HuH-7 (cell line): ENCODE data around the gene RPS6KA2.

Source experiments
- DNase-seq: peaks from one replicate; pipeline ENCODE4 v3.0.0; 2011; ENCODE audit warnings: low spot score

The RPS6KA2 gene

GRCh38 chr6:166615059-166615770 lies 11.8 kb downstream of the RPS6KA2 start:
- no peak for DNase-seq

GRCh38 chr6:166614589-166614988 lies 12.5 kb downstream of the RPS6KA2 start:
- no peak for DNase-seq

GRCh38 chr6:166614171-166614583 lies 12.9 kb downstream of the RPS6KA2 start:
- no peak for DNase-seq

GRCh38 chr6:166613027-166613426 lies 14.0 kb downstream of the RPS6KA2 start:
- DNase-seq, result no peak

- no peak for DNase-seq
Measured at GRCh38 chr6:166612471-166612881, 14.6 kb downstream of the RPS6KA2 start.

GRCh38 chr6:166611631-166612030 lies 15.4 kb downstream of the RPS6KA2 start:
- DNase-seq, result no peak

GRCh38 chr6:166610069-166610468 lies 17.0 kb downstream of the RPS6KA2 start:
- no peak for DNase-seq

GRCh38 chr6:166608774-166609173 lies 18.3 kb downstream of the RPS6KA2 start:
- no peak for DNase-seq

GRCh38 chr6:166605752-166606151 lies 21.3 kb downstream of the RPS6KA2 start:
- DNase-seq, result no peak

GRCh38 chr6:166604911-166605310 lies 22.1 kb downstream of the RPS6KA2 start:
- no peak for DNase-seq

- DNase-seq, result no peak
Measured at GRCh38 chr6:166604328-166604727, 22.7 kb downstream of the RPS6KA2 start.

GRCh38 chr6:166603043-166603690 lies 23.9 kb downstream of the RPS6KA2 start:
- DNase-seq, result no peak

- no peak for DNase-seq
Measured at GRCh38 chr6:166601956-166602355, 25.1 kb downstream of the RPS6KA2 start.

GRCh38 chr6:166600931-166601330 lies 26.1 kb downstream of the RPS6KA2 start:
- no peak for DNase-seq

- no peak for DNase-seq
Measured at GRCh38 chr6:166599205-166599604, 27.8 kb downstream of the RPS6KA2 start.

GRCh38 chr6:166598441-166599138 lies 28.5 kb downstream of the RPS6KA2 start:
- no peak for DNase-seq

GRCh38 chr6:166597711-166598440 lies 29.2 kb downstream of the RPS6KA2 start:
- DNase-seq, result no peak

GRCh38 chr6:166596776-166597507 lies 30.1 kb downstream of the RPS6KA2 start:
- DNase-seq, result no peak

- DNase-seq, result no peak
Measured at GRCh38 chr6:166595949-166596348, 31.1 kb downstream of the RPS6KA2 start.

- DNase-seq, result no peak
Measured at GRCh38 chr6:166595061-166595780, 31.8 kb downstream of the RPS6KA2 start.

- DNase-seq, result no peak
Measured at GRCh38 chr6:166592821-166593220, 34.2 kb downstream of the RPS6KA2 start.
